GM12801 (cell line): ENCODE measurements around the gene VTI1A.

Experiments used
- CTCF ChIP-seq: IDR thresholded peaks from one replicate; pipeline ENCODE4 v1.5.1; 2011; ENCODE audit warnings: control low read depth; ENCODE audit not compliant: insufficient read length; ENCODE audit errors: extremely low read depth

Gene VTI1A

GRCh38 chr10:112593023-112593422, 146.0 kb downstream of the VTI1A start:
- TF ChIP-seq CTCF = no peak

GRCh38 chr10:112601214-112602090, 154.4 kb downstream of the VTI1A start:
- TF ChIP-seq CTCF = no peak

DNA sequence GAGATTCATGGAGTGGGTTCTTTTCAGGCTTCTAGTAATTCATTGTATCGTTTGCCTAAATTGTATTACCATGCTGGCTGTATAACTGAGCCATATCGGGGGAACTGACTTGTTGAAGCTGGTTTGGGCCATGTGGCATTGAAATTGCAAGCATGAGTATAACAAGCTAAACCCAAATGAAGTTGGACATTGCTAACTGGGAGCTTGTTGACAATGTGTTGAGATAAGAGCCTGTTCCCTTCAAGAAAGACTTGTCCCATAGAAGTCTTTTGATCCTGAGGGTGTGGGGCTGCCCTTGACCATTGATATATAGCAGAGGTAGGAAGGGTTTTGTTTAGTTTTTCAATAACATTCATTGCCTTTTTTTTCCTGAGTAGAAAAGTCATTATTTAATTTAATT, 156.0 kb downstream of the VTI1A start:
- no peak for TF ChIP-seq CTCF

- no peak for TF ChIP-seq CTCF
Measured at GRCh38 chr10:112605063-112605462, 158.0 kb downstream of the VTI1A start.

GRCh38 chr10:112607506-112607905, 160.5 kb downstream of the VTI1A start:
- no peak for TF ChIP-seq CTCF

DNA sequence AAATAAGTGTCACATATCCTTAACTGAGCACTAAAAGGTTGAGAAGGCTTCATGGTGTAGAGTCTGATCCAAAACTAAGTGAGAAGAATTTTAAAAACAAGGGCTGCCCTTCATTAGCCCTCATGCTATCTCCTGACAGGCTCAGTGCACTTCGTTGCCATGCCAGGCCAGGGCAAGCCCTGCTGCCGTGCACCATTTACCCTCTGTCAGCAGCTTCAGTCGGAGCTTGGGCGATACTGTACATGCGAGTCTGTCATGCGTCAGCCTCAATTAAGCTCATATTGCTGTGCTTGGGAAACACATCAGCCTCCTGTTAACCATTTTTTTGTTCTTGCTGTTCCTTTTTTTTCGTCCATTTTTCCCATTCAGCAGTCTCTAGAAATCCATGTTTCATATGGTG, 166.6 kb downstream of the VTI1A start:
- TF ChIP-seq CTCF = no peak

DNA sequence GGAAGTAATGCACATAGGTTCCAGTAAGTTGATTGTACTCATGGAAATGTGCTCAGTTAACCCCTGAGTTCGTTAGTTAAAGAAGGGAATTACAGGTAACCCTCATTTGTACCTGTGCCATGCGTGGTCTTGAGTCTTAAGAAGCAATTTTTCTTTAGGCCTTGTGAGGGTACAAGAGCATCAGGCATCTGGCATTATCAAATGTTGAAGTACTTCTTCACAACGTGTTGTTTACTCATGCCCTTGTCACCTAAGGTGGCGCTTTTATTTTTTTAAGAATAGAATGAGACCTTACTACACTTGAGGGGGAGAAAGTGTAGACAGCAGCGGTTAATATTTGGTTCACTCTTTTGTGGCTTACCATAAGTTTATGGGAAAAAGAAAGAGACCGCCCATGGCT, 167.1 kb downstream of the VTI1A start:
- no peak for TF ChIP-seq CTCF

DNA sequence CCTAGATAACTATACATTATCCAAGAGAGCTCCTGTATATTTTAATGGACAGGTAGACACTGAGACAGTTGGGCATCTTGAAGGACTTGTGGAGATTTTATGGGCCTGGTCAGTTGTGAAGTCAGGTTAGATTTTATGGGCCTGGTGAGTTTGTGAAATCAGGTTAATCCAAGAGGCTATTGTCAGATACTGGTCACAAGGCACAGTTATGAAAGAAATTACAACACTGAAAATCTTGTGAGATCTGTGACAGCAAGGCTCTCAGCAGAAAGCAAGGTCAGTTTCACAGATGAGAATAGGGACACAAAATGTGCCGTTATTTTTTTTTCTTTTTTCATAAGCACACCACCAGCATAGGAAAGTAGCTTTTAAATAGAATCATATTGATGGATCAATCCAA, 167.6 kb downstream of the VTI1A start:
- no peak for TF ChIP-seq CTCF
